Naive thymus-derived CD4-positive, alpha-beta T cell (primary cell): ENCODE measurements around the gene NFKB2. TPM values are rescaled to one million over a fixed set of nuclear protein-coding genes. Genes with fewer than 3 reads are reported as not detected.
A peak's percentile ranks its signal among the peaks of the same experiment; 100 is the strongest.

Source experiments
- ATAC-seq: fragments of 150-1000 bp; cut with Tn5 transposase; 2 replicates; pipeline ENCODE4 v1.10.0; 2021; ENCODE audit warnings: mild to moderate bottlenecking, moderate library complexity
- CTCF ChIA-PET: fragments of 350-600 bp; sonication (Branson Sonifier 250); formaldehyde crosslinking; loops from one replicate; lab custom pipeline; 2021; ENCODE audit warnings: antibody characterized with exemption; lab: Charles Lee
- POLR2A ChIA-PET: fragments of 350-600 bp; sonication (Branson Sonifier 250); formaldehyde crosslinking; loops from one replicate; lab custom pipeline; 2021; ENCODE audit warnings: antibody characterized with exemption, inconsistent platforms; lab: Charles Lee
- DNase-seq, 9 donors: peaks; one replicate each; pipeline versions ENCODE4 v3.0.0 to v3.0.0-alpha.2; 2020 to 2022; ENCODE audit warnings: mixed read lengths in 1 of 9
- H3K27ac ChIP-seq: one replicate; pipeline ENCODE4 v1.7.0; 2013; ENCODE audit warnings: mild to moderate bottlenecking, low read depth, low read length, moderate library complexity
- H3K27me3 ChIP-seq, 2 donors: one replicate each; pipeline ENCODE4 v1.7.0; 2013; ENCODE audit warnings: low read length in 2 of 2, mild to moderate bottlenecking in 2 of 2, moderate library complexity in 2 of 2; ENCODE audit not compliant: control insufficient read depth in 2 of 2, insufficient read depth in 2 of 2
- H3K36me3 ChIP-seq, 3 experiments: 1 replicate in 2 of 3; 2 replicates in 1 of 3; pipeline ENCODE4 v1.7.0; 2013; ENCODE audit warnings: low read length in 3 of 3, mild to moderate bottlenecking in 3 of 3, moderate library complexity in 1 of 3; ENCODE audit not compliant: insufficient read depth in 3 of 3, control insufficient read depth in 2 of 3
- H3K4me1 ChIP-seq, 2 donors: one replicate each; pipeline ENCODE4 v1.7.0; 2013; ENCODE audit warnings: low read length in 2 of 2, mild to moderate bottlenecking in 2 of 2, moderate library complexity in 1 of 2; ENCODE audit not compliant: control insufficient read depth in 2 of 2, insufficient read depth in 2 of 2
- H3K4me3 ChIP-seq: 2 replicates; pipeline ENCODE4 v1.7.0; 2013; ENCODE audit warnings: mild to moderate bottlenecking, low read length
- H3K9me3 ChIP-seq, 3 experiments: 1 replicate in 2 of 3; 2 replicates in 1 of 3; pipeline ENCODE4 v1.7.0; 2013; ENCODE audit warnings: low read length in 3 of 3; ENCODE audit not compliant: control insufficient read depth in 2 of 3
- H3K27ac Mint-ChIP-seq, 9 donors: one replicate each; pipeline ENCODE4 v1.8.0; 2020 to 2022; ENCODE audit warnings: mixed read lengths in 9 of 9, mild to moderate bottlenecking in 8 of 9, moderate library complexity in 5 of 9, inconsistent platforms in 2 of 9
- H3K27me3 Mint-ChIP-seq, 5 donors: one replicate each; pipeline ENCODE4 v1.8.0; 2021 to 2022; ENCODE audit warnings: mixed read lengths in 5 of 5, mild to moderate bottlenecking in 1 of 5
- H3K36me3 Mint-ChIP-seq, 5 donors: one replicate each; pipeline ENCODE4 v1.8.0; 2020 to 2022; ENCODE audit warnings: mixed read lengths in 5 of 5, mild to moderate bottlenecking in 3 of 5, inconsistent platforms in 1 of 5
- H3K4me1 Mint-ChIP-seq, 7 donors: one replicate each; pipeline ENCODE4 v1.8.0; 2020 to 2022; ENCODE audit warnings: mixed read lengths in 7 of 7, mild to moderate bottlenecking in 3 of 7, inconsistent platforms in 1 of 7
- H3K4me3 Mint-ChIP-seq, 10 donors: one replicate each; pipeline ENCODE4 v1.8.0; 2020 to 2022; ENCODE audit warnings: mild to moderate bottlenecking in 10 of 10, mixed read lengths in 10 of 10, moderate library complexity in 6 of 10, inconsistent platforms in 2 of 10
- H3K9me3 Mint-ChIP-seq, 11 donors: one replicate each; pipeline ENCODE4 v1.8.0; 2020 to 2022; ENCODE audit warnings: mixed read lengths in 11 of 11, mild to moderate bottlenecking in 4 of 11, inconsistent platforms in 1 of 11, moderate library complexity in 1 of 11
- intact Hi-C, 2 donors: fragments of 100-400 bp; cut with micrococcal nuclease; formaldehyde crosslinking; loops; one replicate each; pipeline ENCODE4 v1.15.1; 2023
- polyA plus RNA-seq, 2 donors: library from polyadenylated mRNA; unstranded; fragments of 300-500 nt; fragmentation: Illumina TruSeq; gene quantifications; one replicate each; pipeline ENCODE4 v1.2.3, GENCODE V29; 2021
- total RNA-seq, 6 experiments: library from RNA in 5 of 6; stranded (reverse) in 5 of 6; gene quantifications; 1 replicate in 5 of 6; 2 replicates in 1 of 6; pipeline ENCODE4 v1.2.3 and lab custom pipeline; 2021 to 2026

Gene NFKB2
- total and polyA plus RNA-seq, 7 experiments from 2014 or later: 8.7 to 271 (median 147) TPM

GRCh38 chr10:102400598-102401341 is 5.3 kb downstream of the NFKB2 start:
- H3K27ac Mint-ChIP-seq: peak overlapping the region in 3 of 9 donors; percentile 51 to 100 (median 76)
- peaks cover 0 to 56% (median 9%) of the 10 kb centered on the region in 3 experiments for H3K36me3 ChIP-seq
- H3K4me3 ChIP-seq: no peak overlapping the region
- DNase-seq: no peak
- ChIA-PET CTCF (interaction anchor here (0.6 to 3.0 kb wide), 6 partner anchors 9 to 155 kb away, joined by 3 to 26 read pairs (median 4); partner anchors contain the start of gene FBXL15), POLR2A (interaction anchor here (1.5 to 9.0 kb wide), 5 partner anchors 11 to 73 kb away, joined by 4 to 90 read pairs (median 55); partner anchors contain the start of genes C10orf95 and FBXL15)
- peaks cover 0 to 41% (median 4%) of the 10 kb centered on the region in 5 donors for H3K36me3 Mint-ChIP-seq
- H3K27me3 Mint-ChIP-seq: no peaks in the 10 kb centered on the region
- peaks cover 15 to 46% (median 35%) of the 10 kb centered on the region in 7 donors for H3K4me1 Mint-ChIP-seq
- H3K9me3 ChIP-seq: no peaks in the 10 kb centered on the region
- no peaks in the 10 kb centered on the region for H3K27me3 ChIP-seq
- peak overlapping the region; percentile 93 for H3K27ac ChIP-seq
- ATAC-seq: no peak
- H3K4me1 ChIP-seq: peaks cover 20 to 26% of the 10 kb centered on the region in 2 donors
- H3K9me3 Mint-ChIP-seq: no peaks in the 10 kb centered on the region
- H3K4me3 Mint-ChIP-seq: peak overlapping the region in 4 of 10 donors; percentile 23 to 83 (median 68)
- intact Hi-C loops: no loop called here

GRCh38 chr10:102401342-102401654 is 5.8 kb downstream of the NFKB2 start:
- POLR2A ChIA-PET: interaction anchor here (1.5 to 9.0 kb wide), 4 partner anchors 10 to 73 kb away, joined by 4 to 64 read pairs (median 31); partner anchors contain the start of gene C10orf95

GRCh38 chr10:102401735-102402511 is 6.4 kb downstream of the NFKB2 start:
- ATAC-seq (no peak), DNase-seq (no peak)
- intact Hi-C loops: no loop called here
- Histone ChIP-seq H3K27me3 (no peaks in the 10 kb centered on the region), H3K36me3 (peaks cover 0 to 50% (median 9%) of the 10 kb centered on the region in 3 experiments), H3K27ac (peak overlapping the region; percentile 4), H3K4me3 (no peak overlapping the region), H3K4me1 (peaks cover 9 to 15% of the 10 kb centered on the region in 2 donors), H3K9me3 (no peaks in the 10 kb centered on the region)
- H3K4me1 Mint-ChIP-seq: peaks cover 10 to 35% (median 25%) of the 10 kb centered on the region in 7 donors
- ChIA-PET CTCF (interaction anchor here (0.7 to 2.4 kb wide), 6 partner anchors 17 to 182 kb away, joined by 3 to 7 read pairs (median 5); partner anchors contain the start of gene FBXL15), POLR2A (interaction anchor here (0.8 to 1.6 kb wide), 5 partner anchors 33 to 286 kb away, joined by 3 to 8 read pairs (median 5); partner anchors contain the start of gene C10orf95)
- H3K36me3 Mint-ChIP-seq: peaks cover 0 to 30% (median 4%) of the 10 kb centered on the region in 5 donors
- no peaks in the 10 kb centered on the region for H3K9me3 Mint-ChIP-seq
- peak overlapping the region in 4 of 9 donors; percentile 43 to 68 (median 58) for H3K27ac Mint-ChIP-seq
- H3K27me3 Mint-ChIP-seq: no peaks in the 10 kb centered on the region
- H3K4me3 Mint-ChIP-seq: no peak overlapping the region

More at GRCh38 chr10:102401342-102401654, 5.8 kb downstream of the NFKB2 start:
- CTCF ChIA-PET: interaction anchor here (0.7 to 2.4 kb wide), 6 partner anchors 8 to 172 kb away, joined by 3 to 6 read pairs (median 4); no protein-coding TSS in a partner anchor
- H3K27ac Mint-ChIP-seq: peak overlapping the region in 3 of 9 donors; percentile 25 to 76 (median 68)
- ATAC-seq: no peak
- H3K4me3 Mint-ChIP-seq: no peak overlapping the region
- no peaks in the 10 kb centered on the region for H3K9me3 Mint-ChIP-seq
- H3K4me1 Mint-ChIP-seq: peaks cover 11 to 42% (median 31%) of the 10 kb centered on the region in 7 donors
- H3K27ac ChIP-seq: no peak overlapping the region
- peaks cover 0 to 36% (median 4%) of the 10 kb centered on the region in 5 donors for H3K36me3 Mint-ChIP-seq
- H3K36me3 ChIP-seq: peaks cover 0 to 56% (median 9%) of the 10 kb centered on the region in 3 experiments
- no peaks in the 10 kb centered on the region for H3K27me3 Mint-ChIP-seq
- H3K4me1 ChIP-seq: peaks cover 15 to 21% of the 10 kb centered on the region in 2 donors
- H3K9me3 ChIP-seq: no peaks in the 10 kb centered on the region
- no peak overlapping the region for H3K4me3 ChIP-seq
- intact Hi-C loops: no loop called here
- DNase-seq: no peak
- H3K27me3 ChIP-seq: no peaks in the 10 kb centered on the region

- peaks cover 0 to 47% (median 8%) of the 10 kb centered on the region in 3 experiments for H3K36me3 ChIP-seq
- ChIA-PET CTCF (interaction anchor here (1.0 to 2.2 kb wide), 6 partner anchors 9 to 182 kb away, joined by 3 to 7 read pairs (median 6); partner anchors contain the start of gene FBXL15), POLR2A (interaction anchor here (0.8 to 1.6 kb wide), 6 partner anchors 9 to 287 kb away, joined by 3 to 8 read pairs (median 4); partner anchors contain the start of gene C10orf95)
- H3K9me3 ChIP-seq: no peaks in the 10 kb centered on the region
- no peaks in the 10 kb centered on the region for H3K27me3 ChIP-seq
- ATAC-seq (no peak), DNase-seq (no peak)
- H3K4me1 ChIP-seq: peaks cover 10 to 12% of the 10 kb centered on the region in 2 donors
- H3K27ac ChIP-seq: no peak overlapping the region
- Mint-ChIP-seq H3K4me3 (no peak overlapping the region), H3K27ac (peak overlapping the region in 1 of 9 donors; percentile 65), H3K9me3 (no peaks in the 10 kb centered on the region), H3K27me3 (peaks cover 0 to under 1% (median 0%) of the 10 kb centered on the region in 5 donors), H3K36me3 (peaks cover 0 to 27% (median 4%) of the 10 kb centered on the region in 5 donors), H3K4me1 (peaks cover 10 to 35% (median 26%) of the 10 kb centered on the region in 7 donors)
- no peak overlapping the region for H3K4me3 ChIP-seq
- intact Hi-C loops: no loop called here
Measured at GRCh38 chr10:102402512-102402896, 7.0 kb downstream of the NFKB2 start.

- Mint-ChIP-seq H3K27ac (peak overlapping the region in 2 of 9 donors; percentile 42 to 52), H3K36me3 (peaks cover 0 to 21% (median 0%) of the 10 kb centered on the region in 5 donors), H3K27me3 (peaks cover 0 to 4% (median 0%) of the 10 kb centered on the region in 5 donors), H3K9me3 (no peaks in the 10 kb centered on the region), H3K4me3 (no peak overlapping the region), H3K4me1 (peaks cover 10 to 35% (median 23%) of the 10 kb centered on the region in 7 donors)
- intact Hi-C loops: no loop called here
- Histone ChIP-seq H3K36me3 (peaks cover 0 to 41% (median 1%) of the 10 kb centered on the region in 3 experiments), H3K9me3 (no peaks in the 10 kb centered on the region), H3K4me1 (peaks cover 12 to 16% of the 10 kb centered on the region in 2 donors), H3K27me3 (peaks cover 0 to under 1% of the 10 kb centered on the region in 2 donors), H3K4me3 (no peak overlapping the region), H3K27ac (no peak overlapping the region)
- POLR2A ChIA-PET: interaction anchor here (0.8 to 1.6 kb wide), 5 partner anchors 9 to 63 kb away, joined by 3 to 8 read pairs (median 3); partner anchors contain the start of gene C10orf95
- ATAC-seq (no peak), DNase-seq (no peak)
- CTCF ChIA-PET: interaction anchor here (0.9 to 2.2 kb wide), 6 partner anchors 9 to 181 kb away, joined by 3 to 7 read pairs (median 6); partner anchors contain the start of genes ELOVL3 and FBXL15
Measured at GRCh38 chr10:102403115-102403514, 7.6 kb downstream of the NFKB2 start.
